Endometrial microvascular endothelial cells (primary cell): Measurements from ENCODE around the gene NCDN. TPM values are rescaled to one million over a fixed set of nuclear protein-coding genes. Genes with fewer than 3 reads are reported as not detected.

Experiments used
- in situ Hi-C: cut with HindIII; loops from 2 replicates; pipeline ENCODE4 v1.10.0; 2017; ENCODE audit warnings: low sequenced_read_pairs, low pct_unique_long_range_greater_than_20kb; ENCODE audit errors: inconsistent ontology term
- total RNA-seq: library from RNA; depleted of rRNA; stranded (reverse); fragments of >200 nt; gene quantifications from one replicate; pipeline ENCODE4 v1.2.3, GENCODE V29; 2015; ENCODE audit errors: inconsistent ontology term

The NCDN gene, protein sequence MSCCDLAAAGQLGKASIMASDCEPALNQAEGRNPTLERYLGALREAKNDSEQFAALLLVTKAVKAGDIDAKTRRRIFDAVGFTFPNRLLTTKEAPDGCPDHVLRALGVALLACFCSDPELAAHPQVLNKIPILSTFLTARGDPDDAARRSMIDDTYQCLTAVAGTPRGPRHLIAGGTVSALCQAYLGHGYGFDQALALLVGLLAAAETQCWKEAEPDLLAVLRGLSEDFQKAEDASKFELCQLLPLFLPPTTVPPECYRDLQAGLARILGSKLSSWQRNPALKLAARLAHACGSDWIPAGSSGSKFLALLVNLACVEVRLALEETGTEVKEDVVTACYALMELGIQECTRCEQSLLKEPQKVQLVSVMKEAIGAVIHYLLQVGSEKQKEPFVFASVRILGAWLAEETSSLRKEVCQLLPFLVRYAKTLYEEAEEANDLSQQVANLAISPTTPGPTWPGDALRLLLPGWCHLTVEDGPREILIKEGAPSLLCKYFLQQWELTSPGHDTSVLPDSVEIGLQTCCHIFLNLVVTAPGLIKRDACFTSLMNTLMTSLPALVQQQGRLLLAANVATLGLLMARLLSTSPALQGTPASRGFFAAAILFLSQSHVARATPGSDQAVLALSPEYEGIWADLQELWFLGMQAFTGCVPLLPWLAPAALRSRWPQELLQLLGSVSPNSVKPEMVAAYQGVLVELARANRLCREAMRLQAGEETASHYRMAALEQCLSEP
- 19.1 TPM for total RNA-seq

DNA sequence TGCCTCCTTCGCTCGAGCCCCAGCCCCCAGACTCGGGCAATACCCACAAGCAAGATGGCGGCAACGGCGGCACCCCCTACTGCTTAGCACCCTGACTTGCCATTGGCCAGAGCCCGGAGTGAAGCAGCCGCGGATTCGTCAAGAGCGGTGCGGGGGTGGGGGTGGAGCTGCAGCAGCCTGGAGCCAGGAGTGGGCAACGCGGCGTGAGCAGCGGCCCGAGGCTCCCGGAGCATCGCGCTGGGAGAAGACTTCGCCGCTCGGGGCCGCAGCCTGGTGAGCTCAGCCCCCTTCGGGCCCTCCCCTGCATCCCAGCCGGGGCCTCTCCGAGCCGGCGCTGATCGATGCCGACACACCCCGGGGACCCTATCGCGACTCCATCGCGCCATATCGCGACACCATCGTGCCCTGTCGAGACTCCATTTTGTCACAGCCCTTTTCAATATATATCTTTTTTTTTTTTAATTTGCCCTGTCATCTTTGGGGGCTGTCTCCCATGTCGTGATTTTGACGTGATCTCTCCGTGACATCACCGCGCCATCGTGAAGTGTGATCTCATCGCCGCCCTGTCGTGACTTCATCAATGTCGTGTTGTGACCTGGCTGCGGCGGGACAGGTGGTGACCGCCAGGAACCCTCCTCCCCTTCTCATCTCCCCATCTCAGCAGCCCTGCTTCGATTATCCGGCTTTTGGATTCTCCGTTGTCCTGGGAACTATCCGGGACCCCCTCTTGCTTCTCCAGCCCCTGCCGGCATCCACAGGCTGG is at the start of gene NCDN:
TSS of gene NCDN (plus strand) at position 189 of the 763 bp plus-strand sequence. CDS start at position 581, 392 bp downstream.
- in situ Hi-C loops, result loop anchor here (25.0 kb wide), 1 partner anchor 180 kb away; no protein-coding TSS in a partner anchor

DNA sequence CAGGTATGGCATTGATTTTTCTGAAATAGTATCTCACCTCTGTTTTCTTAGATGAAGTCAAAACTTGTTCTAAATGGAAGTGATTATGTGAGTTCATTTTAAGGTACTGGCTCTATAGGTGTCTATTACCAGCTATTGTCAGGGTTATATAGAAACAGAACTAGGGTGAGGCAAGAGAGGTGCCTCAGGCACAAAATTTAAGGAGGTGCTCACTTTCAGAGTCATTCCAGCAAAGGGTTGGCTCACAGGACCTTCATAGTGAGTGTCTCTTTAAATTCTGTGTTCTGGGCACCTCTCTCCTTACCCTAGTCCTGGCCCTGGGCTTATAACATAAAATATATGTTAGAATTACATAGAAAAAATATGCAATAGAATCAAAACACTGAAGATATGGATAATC is 49.7 kb upstream of the NCDN start:
- in situ Hi-C loops, result no loop called here

DNA sequence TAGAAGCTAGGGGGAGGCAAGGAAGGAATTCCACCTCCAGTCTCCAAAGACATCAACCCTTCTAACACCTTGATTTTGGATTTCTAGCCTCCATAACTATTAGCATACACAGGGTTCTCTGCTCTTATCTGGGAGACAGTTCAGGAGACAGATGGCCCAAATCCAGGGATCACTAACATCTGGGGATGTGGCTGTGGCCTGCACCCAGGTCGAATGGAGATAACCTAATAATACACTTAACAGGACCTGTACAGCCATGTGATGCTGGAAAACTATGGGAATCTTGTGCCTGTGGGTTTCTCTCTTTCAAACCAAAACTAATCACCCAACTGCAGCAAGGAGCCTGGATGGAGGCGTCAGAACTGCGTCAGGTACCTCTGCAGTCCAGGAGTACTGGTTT is 48.0 kb upstream of the NCDN start:
- in situ Hi-C loops, result no loop called here

DNA sequence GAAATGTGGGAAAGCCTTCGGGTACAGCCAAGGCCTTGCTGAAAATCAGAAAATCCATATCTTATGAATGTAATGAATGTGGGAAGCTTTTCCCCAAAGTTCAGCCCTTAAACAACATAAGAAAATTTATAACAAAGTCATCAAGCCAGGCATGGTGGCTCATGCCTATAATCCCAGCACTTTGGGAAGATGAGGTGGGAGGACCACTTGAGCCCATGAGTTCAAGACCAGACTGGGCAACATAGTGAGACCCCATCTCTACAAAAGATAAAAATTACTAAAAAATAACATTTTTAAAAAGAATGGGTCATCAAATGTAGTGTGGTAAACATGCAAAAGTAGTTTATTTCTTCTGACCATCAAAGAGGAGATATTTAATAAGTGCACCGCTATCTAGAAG is 46.3 kb upstream of the NCDN start:
- in situ Hi-C loops, result no loop called here

DNA sequence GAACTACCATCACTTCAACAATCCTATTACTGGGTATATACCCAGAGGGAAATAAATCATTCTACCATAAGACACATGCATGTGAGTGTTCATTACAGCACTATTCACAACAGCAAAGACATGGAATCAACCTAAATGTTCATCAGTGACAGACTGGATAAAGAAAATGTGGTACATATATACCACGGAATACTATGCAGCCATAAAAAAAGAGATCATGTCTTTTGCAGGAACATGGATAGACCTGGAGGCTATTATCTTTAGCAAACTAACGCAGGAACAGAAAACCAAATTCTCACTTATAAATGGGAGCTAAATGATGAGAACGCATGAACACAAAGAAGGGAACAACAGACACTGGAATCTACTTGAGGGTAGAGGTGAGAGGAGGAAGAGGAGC is 39.4 kb upstream of the NCDN start:
- in situ Hi-C loops, result no loop called here

DNA sequence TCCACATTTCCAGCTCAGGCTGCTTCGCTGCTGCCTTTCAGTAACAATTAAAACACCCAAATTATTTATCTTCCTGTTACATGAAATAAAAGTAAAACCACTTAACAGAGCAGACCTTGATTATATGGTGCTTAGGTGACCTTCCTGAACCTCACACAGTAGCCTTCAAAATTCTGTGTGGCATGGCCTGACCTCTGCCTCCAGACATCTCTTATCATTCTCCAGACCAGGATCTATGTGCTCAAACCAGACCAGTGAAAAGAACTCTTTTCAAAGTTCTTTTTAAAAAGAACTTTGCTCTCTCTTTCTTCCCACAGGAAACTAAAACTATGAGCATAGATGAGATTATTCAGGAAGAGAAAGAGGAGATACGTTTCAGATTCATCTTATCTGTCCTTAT is 38.2 kb upstream of the NCDN start:
- in situ Hi-C loops, result no loop called here

DNA sequence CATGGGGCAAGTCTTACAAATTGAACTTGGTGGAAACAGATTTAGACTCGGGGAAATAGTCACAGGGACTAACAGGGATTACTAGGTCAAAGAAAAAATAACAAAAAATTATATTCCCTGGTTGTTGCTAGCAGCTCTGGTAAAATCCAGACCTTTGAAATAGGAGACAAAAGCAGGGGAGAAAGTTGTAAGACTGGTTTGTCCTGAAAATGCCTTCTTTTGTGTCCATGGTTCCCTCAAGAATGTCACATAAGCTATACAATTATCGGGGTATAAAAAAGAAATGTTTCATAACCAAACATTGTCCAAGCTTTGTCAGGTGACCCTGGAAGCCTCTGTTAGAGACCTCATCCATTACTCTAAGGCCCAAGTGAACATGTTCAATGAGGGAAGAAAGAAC is 33.5 kb upstream of the NCDN start:
- in situ Hi-C loops, result no loop called here

DNA sequence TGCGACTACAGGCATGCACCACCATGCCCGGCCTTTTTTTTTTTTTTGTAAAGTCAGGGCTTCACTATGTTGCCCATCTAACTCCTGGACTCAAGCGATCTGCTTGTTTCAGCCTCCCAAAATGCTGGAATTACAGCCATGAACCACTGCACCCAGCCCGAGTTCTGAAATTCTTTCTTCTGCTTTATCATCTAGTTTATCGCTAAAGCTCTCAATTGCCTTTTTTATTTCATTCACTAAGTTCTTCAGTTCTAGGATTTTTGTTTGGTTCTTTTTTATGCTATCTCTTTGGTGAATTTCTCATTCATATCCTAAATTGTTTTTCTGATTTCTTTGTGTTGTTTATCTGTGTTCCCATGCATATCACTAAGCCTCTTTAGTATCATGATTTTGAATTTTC is 27.4 kb upstream of the NCDN start:
- in situ Hi-C loops, result no loop called here

DNA sequence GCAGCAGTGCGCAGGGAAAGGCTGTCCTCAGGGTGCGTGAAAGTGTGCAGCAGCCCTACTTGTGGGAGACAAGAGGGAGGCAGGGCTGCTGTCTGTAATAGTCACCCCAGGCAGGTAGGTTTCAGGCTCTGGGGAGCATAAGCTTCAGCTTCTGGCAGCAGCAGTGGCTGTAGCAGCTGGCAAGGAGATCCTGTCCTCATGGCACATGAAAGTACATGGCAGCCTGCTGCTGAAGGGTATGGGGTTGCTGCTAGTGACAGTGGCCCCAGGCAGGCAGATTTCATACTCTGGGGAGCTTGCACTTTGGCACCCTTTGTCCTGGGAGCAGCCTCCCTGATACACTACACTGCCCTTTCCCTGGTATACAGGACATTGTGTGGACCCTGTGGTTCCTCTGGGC is 26.7 kb upstream of the NCDN start:
- in situ Hi-C loops, result no loop called here

DNA sequence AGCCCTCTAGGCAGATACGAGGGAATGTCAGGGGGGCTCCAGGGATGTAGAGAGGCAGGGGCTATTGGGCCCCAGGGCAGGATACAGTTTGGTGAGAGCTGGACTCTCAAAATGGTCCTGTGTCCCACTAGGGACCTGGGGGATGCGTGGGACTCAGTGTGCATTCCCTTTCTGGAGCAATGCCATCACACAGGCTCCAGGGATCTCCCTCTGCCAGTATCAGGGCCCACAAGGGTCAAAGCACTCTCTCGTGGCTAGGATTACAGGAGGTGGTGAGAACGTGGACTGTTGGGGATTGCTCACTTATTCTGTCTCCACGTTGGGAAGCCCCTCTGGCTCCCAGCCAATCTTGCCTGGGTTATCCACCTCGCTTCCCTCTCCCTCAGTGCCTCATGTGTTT is 26.2 kb upstream of the NCDN start:
- in situ Hi-C loops, result no loop called here

DNA sequence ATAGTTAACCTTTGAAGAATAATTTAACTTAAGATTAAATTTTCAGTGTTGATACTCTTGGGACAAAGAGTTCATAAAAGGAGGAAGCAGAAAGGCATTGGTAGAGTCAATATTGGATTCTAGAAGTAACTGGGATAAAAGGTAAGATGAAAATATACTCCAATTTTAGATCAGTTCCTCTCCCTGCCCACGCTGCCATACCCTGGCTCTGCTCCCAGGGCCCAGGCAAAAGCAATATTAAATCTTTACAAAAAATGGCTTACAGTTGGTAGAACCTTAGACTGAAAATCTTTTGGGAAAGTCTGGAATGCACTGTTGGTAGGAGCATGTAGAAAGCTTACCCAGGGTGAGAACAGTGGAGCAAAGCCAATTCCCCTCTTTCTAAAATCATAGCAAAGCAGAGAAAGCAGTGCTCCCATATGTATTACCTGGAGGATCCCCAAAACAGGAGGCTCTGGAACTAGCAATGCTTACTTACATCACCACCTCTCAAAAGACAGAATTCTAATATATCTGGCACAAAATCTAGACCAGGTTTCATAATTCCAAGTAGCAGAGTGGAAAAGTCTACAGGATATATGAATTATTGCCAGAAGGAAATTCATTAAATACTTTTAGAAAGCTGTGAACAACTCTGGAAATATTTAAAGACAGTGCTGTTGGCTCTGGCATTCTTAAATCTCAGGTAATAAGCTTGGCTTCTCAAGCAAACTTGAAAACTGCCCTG is 24.9 kb upstream of the NCDN start:
- in situ Hi-C loops, result no loop called here

DNA sequence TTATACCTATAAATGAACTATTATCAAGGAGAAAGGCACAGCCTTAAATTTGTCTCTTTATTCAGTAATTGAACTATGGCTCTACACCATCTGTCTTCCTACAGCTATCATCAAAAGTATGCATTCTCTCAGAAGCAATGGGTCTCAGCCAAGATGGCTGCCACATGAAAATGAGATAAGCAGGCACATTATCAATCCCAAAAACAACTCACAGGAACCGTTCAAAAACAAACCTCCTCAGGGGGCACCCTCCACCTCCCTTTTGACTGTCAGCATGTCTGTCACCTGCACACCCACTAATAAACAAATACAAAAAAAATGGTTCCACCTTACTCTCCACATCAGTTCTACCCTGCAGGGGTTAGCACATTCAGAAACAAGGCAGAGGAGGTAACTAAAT is 24.0 kb upstream of the NCDN start:
- in situ Hi-C loops, result no loop called here

DNA sequence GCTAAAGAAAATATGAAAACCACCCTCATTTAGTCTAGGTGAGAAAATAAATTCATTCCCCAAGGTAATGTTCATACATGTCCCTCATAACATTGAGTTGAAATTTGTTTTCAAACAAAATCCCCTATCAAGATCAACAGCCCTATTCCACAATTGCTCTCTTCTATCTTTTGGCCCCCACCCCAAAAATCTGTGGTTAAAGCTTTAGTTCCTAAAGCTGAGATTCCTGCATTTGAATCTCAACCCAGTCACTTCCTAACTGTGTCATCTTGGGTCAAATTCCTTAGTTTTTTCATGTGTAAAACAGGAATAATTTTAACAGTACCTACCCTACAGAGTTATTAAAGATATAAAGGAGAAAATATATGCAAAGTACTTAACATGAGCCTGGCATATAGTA is 22.4 kb upstream of the NCDN start:
- in situ Hi-C loops, result no loop called here

DNA sequence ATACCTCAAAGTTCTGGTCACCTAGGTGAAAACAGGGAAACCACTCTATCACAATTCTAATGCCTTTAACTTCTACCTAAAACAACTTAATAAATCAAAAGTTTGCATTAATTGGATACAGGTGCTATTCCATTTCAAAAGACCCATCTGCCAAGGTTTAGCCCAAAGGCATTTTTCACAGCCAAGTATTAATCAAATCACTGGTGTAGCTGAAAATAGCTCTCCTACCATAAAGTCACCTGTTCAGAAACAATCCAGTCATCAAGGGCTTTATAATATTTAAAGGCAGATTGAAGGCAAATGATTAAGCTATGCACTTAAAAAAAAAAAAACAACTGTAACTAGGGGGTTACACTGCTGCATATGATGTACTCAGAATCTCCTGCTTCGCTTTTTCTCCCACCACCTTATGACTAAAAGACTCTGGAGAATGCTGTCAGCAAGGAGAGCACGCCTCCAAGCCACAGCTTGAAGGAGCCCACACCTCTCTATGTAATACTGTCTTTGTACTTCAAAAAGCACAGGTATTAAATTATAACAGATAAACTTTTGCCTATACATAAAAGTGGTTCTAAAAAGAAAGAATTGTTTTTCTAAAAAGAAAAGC is 20.9 kb upstream of the NCDN start:
- in situ Hi-C loops, result no loop called here

DNA sequence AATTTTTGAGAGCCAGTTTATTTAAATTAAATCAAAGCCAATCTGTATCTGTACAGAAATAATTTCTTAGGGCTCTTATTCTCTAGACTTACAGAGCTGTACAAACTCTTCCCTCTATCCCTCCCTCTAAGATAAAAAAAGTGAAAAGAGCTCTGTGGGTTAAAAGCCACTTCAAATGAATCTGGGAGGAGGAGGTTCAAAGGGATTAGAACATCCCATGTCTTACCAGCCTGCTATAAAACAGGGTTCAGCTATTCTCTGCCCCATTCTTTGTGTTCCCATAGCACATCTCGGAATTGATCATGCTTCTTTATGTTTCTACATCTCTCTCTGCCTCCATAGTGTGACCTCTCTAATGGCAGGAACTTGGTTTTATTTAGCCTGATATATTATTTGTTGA is 19.8 kb upstream of the NCDN start:
- in situ Hi-C loops, result no loop called here

DNA sequence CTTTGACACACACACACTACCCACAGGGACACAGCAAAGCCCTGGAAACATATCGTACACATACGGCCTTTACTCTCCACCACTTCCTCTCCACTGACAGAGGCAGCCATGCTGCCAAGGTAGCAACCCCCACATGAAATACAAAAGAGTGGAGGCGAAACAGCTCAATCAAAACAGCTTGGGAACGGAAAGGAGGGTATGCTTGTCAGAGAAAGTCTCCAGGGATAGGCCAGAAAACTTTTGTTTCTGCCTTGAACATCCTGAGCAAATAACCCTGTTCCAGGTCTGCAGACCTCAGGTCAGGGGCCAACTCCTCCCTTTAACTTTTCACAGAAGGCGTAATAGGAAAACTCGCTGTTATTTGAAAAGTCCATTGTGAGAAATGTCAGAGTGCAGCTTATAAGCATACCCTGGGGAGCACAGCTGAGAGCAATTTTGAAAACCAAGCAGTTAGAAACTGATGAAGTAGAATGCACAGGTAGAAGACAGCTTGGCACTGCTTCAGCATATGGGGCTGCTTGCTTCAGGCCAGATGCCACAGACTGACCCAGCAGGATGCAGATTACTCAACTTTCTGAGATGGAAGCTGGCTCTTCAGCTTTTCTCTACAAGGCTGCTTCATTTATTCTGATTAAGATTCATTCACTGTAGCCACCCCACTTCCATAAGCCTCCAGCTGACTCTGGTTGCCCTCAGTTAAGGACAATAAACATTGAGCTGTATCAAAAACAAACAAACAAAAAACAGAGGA is 18.4 kb upstream of the NCDN start:
- in situ Hi-C loops, result no loop called here

DNA sequence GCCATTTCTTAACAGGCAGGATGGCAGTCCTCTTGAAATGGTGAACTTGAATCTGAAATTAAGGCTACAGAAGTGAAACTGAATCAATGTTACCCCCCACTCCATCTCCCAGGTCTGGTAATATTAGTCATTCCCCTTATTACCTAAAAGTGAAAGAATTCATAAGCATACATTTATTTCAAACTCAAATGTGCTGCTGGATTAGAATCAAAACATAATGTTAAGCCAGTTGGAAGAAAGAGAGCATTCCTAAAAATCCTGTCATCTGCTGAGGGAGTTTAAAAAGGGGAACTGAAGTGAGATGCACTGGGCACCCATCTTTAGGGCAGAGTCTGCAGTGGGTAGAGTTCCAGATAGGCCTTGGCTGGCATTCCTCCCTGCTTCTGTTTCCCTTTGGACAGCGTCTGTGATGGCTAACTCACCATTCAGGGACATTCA is 17.8 kb upstream of the NCDN start:
- in situ Hi-C loops, result no loop called here

DNA sequence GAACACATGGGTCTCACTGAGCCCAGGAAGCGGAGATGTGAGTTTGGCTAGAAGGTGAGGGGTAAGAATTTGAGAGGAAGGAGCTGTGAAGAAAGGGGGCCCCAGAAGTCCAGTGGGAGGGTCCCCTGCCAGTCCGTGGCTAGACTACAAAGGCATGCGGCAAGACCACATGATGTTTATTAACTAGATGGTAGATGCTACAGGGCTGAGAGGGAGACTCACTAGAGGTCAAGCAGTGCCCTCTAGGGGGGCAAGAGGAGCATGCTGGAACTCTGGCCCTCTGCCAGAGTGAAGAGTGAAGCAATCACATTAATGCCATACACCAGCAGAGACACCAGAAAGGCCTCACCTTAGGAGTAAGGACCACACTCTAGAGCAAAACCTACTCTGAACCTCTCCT is 12.6 kb upstream of the NCDN start:
- in situ Hi-C loops, result no loop called here
